DMS153 (cell line): ENCODE results near the gene GFOD1.
"Not testable (repeated sequence)": the region's sequence is repeated elsewhere in the genome, so short reads cannot be mapped to it uniquely, and the experiment has no call there.

Source experiments
- DNase-seq: peaks from one replicate; lab custom pipeline; 2025; lab: John Stamatoyannopoulos, UW

GFOD1 gene

GRCh38 chr6:13463941-13464340 is 23.5 kb downstream of the GFOD1 start:
- DNase-seq = no peak

- no peak for DNase-seq
Observed at GRCh38 chr6:13463328-13463717, 24.1 kb downstream of the GFOD1 start.

- no peak for DNase-seq
Observed at GRCh38 chr6:13462458-13463327, 24.7 kb downstream of the GFOD1 start.

- DNase-seq = no peak
Observed at GRCh38 chr6:13461805-13462204, 25.6 kb downstream of the GFOD1 start.

DNA sequence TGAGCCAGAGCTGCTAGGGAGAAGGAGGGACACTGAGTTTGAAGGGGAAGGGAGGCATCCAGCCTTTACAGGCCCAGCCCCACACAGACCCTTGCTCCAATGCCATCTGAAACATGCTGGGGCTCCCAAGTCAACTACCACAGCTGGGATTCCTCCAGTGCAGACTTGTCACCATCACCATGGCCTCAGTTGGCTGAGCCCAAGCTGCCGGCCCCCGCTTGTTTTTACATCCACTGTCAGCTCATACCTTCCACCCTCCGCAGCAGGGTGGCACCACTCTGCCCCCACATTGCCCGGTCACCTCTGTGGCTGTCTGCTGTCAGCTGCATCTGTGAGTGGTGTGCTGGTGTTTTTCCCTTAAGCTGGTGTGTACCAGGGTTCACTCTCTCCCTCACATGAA is 26.1 kb downstream of the GFOD1 start:
- DNase-seq = no peak

GRCh38 chr6:13460289-13460688 is 27.1 kb downstream of the GFOD1 start:
- DNase-seq = not testable (repeated sequence)

DNA sequence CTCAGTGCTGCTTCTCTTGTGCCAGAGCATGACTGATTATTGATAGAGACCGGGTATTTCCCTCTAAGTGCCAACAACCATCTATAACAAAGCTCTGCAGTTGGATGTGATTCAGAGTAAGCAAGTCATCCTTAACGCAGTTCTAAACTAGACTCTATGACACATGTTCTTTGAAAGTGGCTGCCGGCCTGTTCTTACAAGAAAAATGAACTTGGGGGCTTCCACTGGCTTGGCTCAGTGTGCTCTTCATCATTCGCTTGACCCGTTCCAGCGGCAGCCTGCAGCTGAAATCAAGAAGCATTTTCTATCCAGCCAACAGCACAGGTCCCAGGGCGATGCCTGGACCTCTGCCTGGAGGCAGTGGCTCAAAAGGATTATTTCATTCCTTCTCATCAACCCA is 29.8 kb downstream of the GFOD1 start:
- DNase-seq = no peak

DNA sequence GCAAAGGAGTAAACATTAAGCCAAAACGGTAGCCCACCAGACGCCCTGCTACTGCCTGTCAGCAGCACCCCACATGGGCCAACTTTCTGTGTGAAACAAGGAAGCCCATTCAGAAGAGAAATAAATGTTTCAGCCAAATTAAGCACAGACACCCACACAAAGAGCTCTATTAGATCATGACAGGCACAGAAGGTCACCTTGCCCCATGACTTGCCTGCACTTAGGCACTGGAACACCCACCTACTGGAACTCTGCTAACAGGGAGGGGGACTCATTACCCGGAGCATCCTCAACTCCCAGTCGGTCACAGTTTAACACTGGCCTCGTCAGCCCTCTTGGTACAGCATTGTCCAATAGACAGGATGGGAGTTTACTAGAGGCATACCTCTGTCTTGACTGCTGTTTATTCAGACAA is 31.8 kb downstream of the GFOD1 start:
- no peak for DNase-seq

GRCh38 chr6:13454286-13455221 is 32.8 kb downstream of the GFOD1 start:
- DNase-seq = no peak

GRCh38 chr6:13453771-13454251 is 33.6 kb downstream of the GFOD1 start:
- peak; percentile 18 for DNase-seq

GRCh38 chr6:13453153-13453552 is 34.2 kb downstream of the GFOD1 start:
- no peak for DNase-seq

DNA sequence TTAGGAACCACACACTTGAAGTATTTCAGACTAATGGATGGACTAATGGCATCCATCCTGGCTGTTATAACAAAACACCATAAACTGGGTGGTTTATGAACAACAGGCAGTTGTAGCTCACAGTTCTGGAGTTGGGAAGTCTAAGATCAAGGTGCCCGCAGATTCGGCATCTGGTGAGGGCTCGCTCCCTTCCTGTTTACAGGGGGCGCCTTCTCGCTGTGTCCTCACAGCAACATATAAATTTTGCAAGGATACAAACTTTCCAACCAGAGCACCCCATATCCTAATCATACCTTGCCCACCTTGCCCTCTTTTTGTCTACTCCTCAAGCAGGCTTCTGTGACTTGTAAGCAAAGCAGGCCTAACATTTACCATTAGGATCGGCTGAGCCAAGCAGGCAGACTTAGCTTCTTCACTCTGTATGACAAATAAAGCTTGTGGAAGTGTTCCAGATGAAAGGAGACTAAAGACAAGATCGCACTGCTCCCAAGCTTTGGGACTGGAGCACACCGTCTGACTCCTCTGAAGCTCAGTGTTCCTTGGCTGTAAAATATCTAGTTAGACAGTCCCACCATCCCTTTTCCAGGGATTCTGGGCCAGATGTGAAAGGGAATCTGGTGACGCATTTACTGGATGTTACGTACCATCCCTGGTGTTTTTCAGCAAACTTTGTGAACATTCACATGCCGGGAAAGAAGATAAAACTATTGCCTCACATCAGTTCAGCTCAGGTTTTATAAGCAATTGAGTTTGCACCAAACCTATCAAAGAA is 34.9 kb downstream of the GFOD1 start:
- no peak for DNase-seq

DNA sequence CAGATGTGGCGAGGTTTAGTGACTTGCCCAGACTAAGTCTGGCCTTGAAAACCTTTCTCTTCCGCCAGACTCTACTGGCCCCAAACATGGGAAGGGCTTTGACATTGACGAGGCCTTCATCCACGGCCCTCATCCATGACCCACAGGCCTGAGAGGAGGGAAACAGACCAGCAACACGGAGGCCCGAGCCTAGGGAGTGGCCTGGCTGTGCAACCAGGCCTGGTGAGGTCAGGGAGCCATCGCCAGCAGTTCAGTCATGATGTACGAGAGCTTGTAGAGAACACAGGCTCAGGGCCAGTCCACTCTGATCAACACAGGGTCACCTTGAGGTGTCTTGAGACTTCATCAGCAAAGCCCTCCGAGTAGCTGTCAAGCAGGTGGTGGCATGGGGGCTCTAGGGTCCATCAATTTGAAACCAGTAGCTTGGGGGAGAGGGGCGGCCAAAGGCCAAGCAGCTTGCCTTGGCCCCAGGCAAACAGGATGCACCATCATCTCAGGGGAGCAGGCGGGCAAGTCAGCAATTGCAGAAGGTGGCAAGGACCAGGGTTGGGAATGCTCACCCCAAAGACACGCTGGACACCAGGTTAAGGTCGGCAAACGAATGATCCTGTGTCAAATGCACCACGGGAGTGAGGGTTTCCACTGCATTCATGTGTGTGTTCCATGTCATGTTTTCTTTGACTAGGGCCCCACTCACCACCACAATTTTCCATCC is 36.1 kb downstream of the GFOD1 start:
- DNase-seq = no peak

DNA sequence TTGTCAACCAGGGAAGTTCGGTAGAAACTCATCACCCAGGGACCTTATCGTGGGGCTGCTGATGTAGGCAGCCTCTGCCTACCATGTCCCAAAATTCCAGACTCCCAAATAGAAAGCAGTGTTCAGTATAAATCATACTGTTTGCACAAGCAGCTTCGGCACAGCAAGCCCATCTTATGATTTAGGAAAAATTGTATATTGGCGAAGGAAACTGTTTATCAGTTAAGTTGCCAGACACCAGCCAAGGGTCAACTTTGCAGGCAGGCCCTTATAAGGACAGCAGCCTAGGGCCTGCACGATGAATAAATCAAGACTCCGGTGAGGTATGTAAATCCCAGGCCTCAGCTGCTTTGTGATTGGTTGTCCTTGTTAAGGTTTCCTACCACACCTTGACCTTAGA is 36.8 kb downstream of the GFOD1 start:
- no peak for DNase-seq

DNA sequence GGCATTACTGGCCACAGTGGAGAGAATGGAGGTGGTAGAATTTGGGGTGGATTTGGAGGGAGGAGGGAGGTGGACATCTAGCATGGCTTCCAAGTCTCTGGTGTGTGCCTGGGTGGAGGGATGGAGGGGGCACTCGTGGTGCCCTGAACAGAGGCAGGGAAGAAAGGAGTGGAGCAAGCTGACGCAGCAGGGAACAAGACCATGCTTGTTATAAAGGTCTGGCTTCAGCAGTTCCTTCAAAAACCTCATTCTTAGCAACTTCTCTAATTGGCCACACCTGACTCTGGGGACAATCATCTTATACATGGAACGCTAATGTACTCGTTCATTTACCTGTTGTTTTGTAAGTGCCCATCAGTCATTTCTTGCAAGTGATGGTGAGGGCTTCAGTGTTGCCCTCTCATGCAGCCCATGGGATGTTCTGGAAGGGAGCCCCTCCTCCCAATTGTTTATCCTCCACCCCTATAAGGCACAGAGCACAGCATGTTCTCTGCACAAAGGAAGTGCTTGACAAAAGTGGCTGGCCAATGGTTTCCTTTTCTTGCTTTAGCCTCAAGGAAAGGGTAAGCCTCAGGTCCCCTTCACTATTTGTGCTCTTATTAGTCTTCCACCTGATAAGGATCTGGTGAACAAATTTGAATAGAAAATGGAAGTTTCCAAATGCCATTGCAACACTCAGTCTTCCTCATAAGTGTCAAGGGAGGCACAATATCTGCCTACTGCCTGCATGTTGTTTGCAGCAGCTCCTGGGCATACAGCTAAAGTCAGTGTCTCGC is 39.3 kb downstream of the GFOD1 start:
- DNase-seq = no peak

DNA sequence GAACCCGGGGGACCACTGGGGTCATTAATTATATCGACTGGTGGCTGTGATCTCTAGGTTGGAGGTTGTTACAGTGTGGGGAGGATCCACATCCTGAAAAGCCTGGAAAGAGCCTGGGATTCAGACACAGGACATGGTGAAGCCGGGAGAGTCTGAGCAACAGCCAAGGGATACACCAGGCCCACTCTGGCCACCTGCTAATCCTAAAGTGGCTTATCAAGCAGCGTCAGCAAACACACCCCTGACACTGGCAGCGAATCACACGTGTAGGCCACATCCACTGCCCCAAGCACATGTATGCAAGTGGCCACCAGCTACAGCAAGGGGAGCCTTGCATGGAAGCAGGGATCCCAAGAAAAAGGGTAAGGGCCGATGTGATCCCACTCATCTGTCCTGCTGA is 41.0 kb downstream of the GFOD1 start:
- no peak for DNase-seq

DNA sequence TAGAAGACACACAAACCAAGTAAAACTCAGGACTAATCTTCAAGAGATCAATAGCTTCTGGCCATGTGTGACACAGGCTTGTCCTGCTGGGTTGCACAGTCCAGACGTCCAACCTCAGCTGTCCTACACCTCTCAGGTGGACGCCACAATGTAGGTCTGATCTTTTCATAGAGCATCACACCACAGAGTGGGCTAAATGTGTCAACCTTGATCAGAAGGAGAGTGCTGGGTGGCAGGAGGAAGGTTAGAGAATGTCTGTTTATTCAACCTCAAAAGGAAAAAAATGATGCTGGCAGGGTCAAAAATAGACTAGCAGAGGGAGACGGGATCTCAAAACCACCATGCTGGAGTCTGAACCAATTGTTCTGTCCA is 41.7 kb downstream of the GFOD1 start:
- no peak for DNase-seq

- peak; percentile 45 for DNase-seq
Observed at GRCh38 chr6:13445005-13445743, 42.2 kb downstream of the GFOD1 start.

- no peak for DNase-seq
Observed at GRCh38 chr6:13444604-13445003, 42.8 kb downstream of the GFOD1 start.

DNA sequence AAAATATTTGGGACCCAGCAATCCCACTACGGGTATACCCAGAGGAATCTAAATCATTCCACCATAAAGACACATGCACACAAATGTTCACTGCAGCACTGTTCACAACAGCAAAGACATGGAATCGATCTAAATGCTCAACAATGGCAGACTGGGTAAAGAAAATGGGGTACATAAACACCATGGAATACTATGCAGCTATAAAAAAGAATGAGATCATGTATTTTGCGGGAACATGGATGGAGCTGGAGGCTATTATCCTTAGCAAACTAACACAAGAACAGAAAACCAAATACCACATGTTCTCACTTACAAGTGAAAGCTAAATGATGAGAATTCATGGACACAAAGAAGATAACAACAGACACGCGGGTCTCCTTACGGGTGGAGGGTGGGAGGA is 43.4 kb downstream of the GFOD1 start:
- DNase-seq = not testable (repeated sequence)
